B cell (primary cell): Measurements from ENCODE around the gene MRAS.

Experiments used
- CTCF ChIP-seq: fragments of 200-600 bp; IDR thresholded peaks from one replicate; pipeline ENCODE4 v1.8.0; 2022; ENCODE audit warnings: antibody characterized with exemption, mild to moderate bottlenecking
- EZH2 ChIP-seq: IDR thresholded peaks from 2 replicates; pipeline ENCODE4 v1.6.1; 2012; ENCODE audit warnings: borderline replicate concordance, low read depth, mild to moderate bottlenecking, moderate library complexity, low read length; ENCODE audit not compliant: insufficient read depth, poor library complexity, severe bottlenecking

- TF ChIP-seq CTCF (no peak), EZH2 (no peak)
Measured at GRCh38 chr3:138327831-138328230, 20.5 kb upstream of the MRAS start.
